Activated T-helper 2 cell treated with anti-CD3 and anti-CD28 coated beads, Interferon-gamma antibody, Interleukin-2, Interleukin-4, amounts not matched to agents 10 μg/mL and 5 μg/mL and 100 μg/mL, durations not matched to agents 14 hours and 24 hours and 36 hours (primary cell): ENCODE results near the gene TAC3. TPM values are rescaled to one million over a fixed set of nuclear protein-coding genes. Genes with fewer than 3 reads are reported as not detected.
"Not testable (repeated sequence)": the region's sequence is repeated elsewhere in the genome, so short reads cannot be mapped to it uniquely, and the experiment has no call there.

Source experiments
- DNase-seq: peaks from one replicate; pipeline ENCODE4 v3.0.0; 2021; ENCODE audit warnings: low spot score
- H3K27ac Mint-ChIP-seq: one replicate; pipeline ENCODE4 v1.8.0; 2021; ENCODE audit warnings: mixed read lengths
- H3K27me3 Mint-ChIP-seq: one replicate; pipeline ENCODE4 v1.8.0; 2021; ENCODE audit warnings: low read depth, mixed read lengths
- H3K36me3 Mint-ChIP-seq: one replicate; pipeline ENCODE4 v1.8.0; 2021; ENCODE audit warnings: low read depth, mixed read lengths
- H3K4me1 Mint-ChIP-seq: one replicate; pipeline ENCODE4 v1.8.0; 2021; ENCODE audit warnings: low read depth, mixed read lengths
- H3K4me3 Mint-ChIP-seq: one replicate; pipeline ENCODE4 v1.8.0; 2021; ENCODE audit warnings: low read depth, mild to moderate bottlenecking, moderate library complexity, mixed read lengths
- H3K9me3 Mint-ChIP-seq: one replicate; pipeline ENCODE4 v1.8.0; 2021; ENCODE audit warnings: mixed read lengths
- intact Hi-C: fragments of 100-400 bp; cut with micrococcal nuclease; formaldehyde crosslinking; loops from one replicate; pipeline ENCODE4 v1.15.1; 2023
- total RNA-seq: library from RNA; stranded (reverse); gene quantifications from 2 replicates; pipeline ENCODE4 v1.2.3, GENCODE V29; 2022

The TAC3 gene
- total RNA-seq, 1 donor from 2014 or later, result not detected

- H3K4me3 Mint-ChIP-seq, result no peak overlapping the region
- intact Hi-C loops, result no loop called here
- no peaks in the 10 kb centered on the region for H3K9me3 Mint-ChIP-seq
- peaks cover 34% of the 10 kb centered on the region for H3K4me1 Mint-ChIP-seq
- no peak overlapping the region for H3K27ac Mint-ChIP-seq
- H3K36me3 Mint-ChIP-seq, result peaks cover 28% of the 10 kb centered on the region
- no peak for DNase-seq
- H3K27me3 Mint-ChIP-seq, result no peaks in the 10 kb centered on the region
Observed at GRCh38 chr12:56995930-56996496, 20.3 kb downstream of the TAC3 start.

GRCh38 chr12:56995201-56995929, 21.0 kb downstream of the TAC3 start:
- H3K27ac Mint-ChIP-seq, result no peak overlapping the region
- H3K36me3 Mint-ChIP-seq, result peaks cover 25% of the 10 kb centered on the region
- H3K9me3 Mint-ChIP-seq, result no peaks in the 10 kb centered on the region
- H3K4me3 Mint-ChIP-seq, result no peak overlapping the region
- H3K4me1 Mint-ChIP-seq, result peaks cover 30% of the 10 kb centered on the region
- intact Hi-C loops, result no loop called here
- H3K27me3 Mint-ChIP-seq, result no peaks in the 10 kb centered on the region
- no peak for DNase-seq

GRCh38 chr12:56994231-56994746, 22.0 kb downstream of the TAC3 start:
- Mint-ChIP-seq H3K27me3 (peaks cover 3% of the 10 kb centered on the region), H3K4me3 (no peak overlapping the region), H3K9me3 (no peaks in the 10 kb centered on the region), H3K36me3 (peaks cover 16% of the 10 kb centered on the region), H3K27ac (no peak overlapping the region), H3K4me1 (peaks cover 19% of the 10 kb centered on the region)
- no peak for DNase-seq
- intact Hi-C loops, result no loop called here

- Mint-ChIP-seq H3K36me3 (peaks cover 10% of the 10 kb centered on the region), H3K4me3 (no peak overlapping the region), H3K9me3 (no peaks in the 10 kb centered on the region), H3K4me1 (peaks cover 10% of the 10 kb centered on the region), H3K27me3 (peaks cover 5% of the 10 kb centered on the region), H3K27ac (no peak overlapping the region)
- intact Hi-C loops, result no loop called here
- no peak for DNase-seq
Observed at GRCh38 chr12:56993346-56993745, 23.0 kb downstream of the TAC3 start.

- Mint-ChIP-seq H3K36me3 (peaks cover 3% of the 10 kb centered on the region), H3K9me3 (no peaks in the 10 kb centered on the region), H3K4me1 (peaks cover 12% of the 10 kb centered on the region), H3K27me3 (peaks cover 6% of the 10 kb centered on the region), H3K4me3 (no peak overlapping the region), H3K27ac (no peak overlapping the region)
- intact Hi-C loops, result no loop called here
- no peak for DNase-seq
Observed at GRCh38 chr12:56991319-56992246, 24.7 kb downstream of the TAC3 start.

GRCh38 chr12:56990648-56991318, 25.5 kb downstream of the TAC3 start:
- no peak overlapping the region for H3K27ac Mint-ChIP-seq
- H3K27me3 Mint-ChIP-seq, result peaks cover 6% of the 10 kb centered on the region
- DNase-seq, result no peak
- H3K9me3 Mint-ChIP-seq, result no peaks in the 10 kb centered on the region
- no peak overlapping the region for H3K4me3 Mint-ChIP-seq
- H3K4me1 Mint-ChIP-seq, result peaks cover 12% of the 10 kb centered on the region
- intact Hi-C loops, result no loop called here
- H3K36me3 Mint-ChIP-seq, result no peaks in the 10 kb centered on the region

GRCh38 chr12:56989861-56990610, 26.3 kb downstream of the TAC3 start:
- Mint-ChIP-seq H3K9me3 (no peaks in the 10 kb centered on the region), H3K4me3 (no peak overlapping the region), H3K27ac (no peak overlapping the region), H3K4me1 (peaks cover 12% of the 10 kb centered on the region), H3K27me3 (peaks cover 6% of the 10 kb centered on the region), H3K36me3 (no peaks in the 10 kb centered on the region)
- intact Hi-C loops, result loop anchor here (5.0 kb wide), 1 partner anchor 153 kb away; no protein-coding TSS in a partner anchor
- no peak for DNase-seq

GRCh38 chr12:56988207-56988739, 28.1 kb downstream of the TAC3 start:
- H3K4me1 Mint-ChIP-seq, result peaks cover 12% of the 10 kb centered on the region
- no peak overlapping the region for H3K4me3 Mint-ChIP-seq
- no peak overlapping the region for H3K27ac Mint-ChIP-seq
- no peaks in the 10 kb centered on the region for H3K36me3 Mint-ChIP-seq
- H3K9me3 Mint-ChIP-seq, result no peaks in the 10 kb centered on the region
- no peak for DNase-seq
- intact Hi-C loops, result loop anchor here (5.0 kb wide), 1 partner anchor 151 kb away; no protein-coding TSS in a partner anchor
- peaks cover 6% of the 10 kb centered on the region for H3K27me3 Mint-ChIP-seq

GRCh38 chr12:56987551-56988053, 28.7 kb downstream of the TAC3 start:
- Mint-ChIP-seq H3K27ac (no peak overlapping the region), H3K4me3 (no peak overlapping the region), H3K27me3 (peaks cover 6% of the 10 kb centered on the region), H3K4me1 (peaks cover 12% of the 10 kb centered on the region), H3K36me3 (no peaks in the 10 kb centered on the region), H3K9me3 (no peaks in the 10 kb centered on the region)
- peak; percentile 59 for DNase-seq
- intact Hi-C loops, result loop anchor here (1.0 to 5.0 kb wide), 2 partner anchors 150 to 230 kb away; no protein-coding TSS in a partner anchor

- Mint-ChIP-seq H3K4me1 (peaks cover 12% of the 10 kb centered on the region), H3K27ac (no peak overlapping the region), H3K36me3 (no peaks in the 10 kb centered on the region), H3K4me3 (no peak overlapping the region), H3K27me3 (peaks cover 6% of the 10 kb centered on the region), H3K9me3 (no peaks in the 10 kb centered on the region)
- no peak for DNase-seq
- intact Hi-C loops, result loop anchor here (1.0 to 5.0 kb wide), 2 partner anchors 150 to 230 kb away; no protein-coding TSS in a partner anchor
Observed at GRCh38 chr12:56987011-56987410, 29.3 kb downstream of the TAC3 start.

- intact Hi-C loops, result loop anchor here (5.0 kb wide), 1 partner anchor 148 kb away; no protein-coding TSS in a partner anchor
- H3K4me1 Mint-ChIP-seq, H3K9me3 Mint-ChIP-seq, H3K36me3 Mint-ChIP-seq, H3K27ac Mint-ChIP-seq, H3K27me3 Mint-ChIP-seq, H3K4me3 Mint-ChIP-seq, DNase-seq: not testable (repeated sequence)
Observed at GRCh38 chr12:56985714-56986113, 30.6 kb downstream of the TAC3 start.
